Measurements from ENCODE around the gene ANKRD11. TPM values are rescaled to one million over a fixed set of nuclear protein-coding genes. Genes with fewer than 3 reads are reported as not detected.
"Not testable (repeated sequence)": the region's sequence is repeated elsewhere in the genome, so short reads cannot be mapped to it uniquely, and the experiment has no call there.

ANKRD11 gene
- total RNA-seq, 1 donor from 2014 or later: 133 TPM

GRCh38 chr16:89246903-89247733, 243.2 kb downstream of the ANKRD11 start:
- no peak for DNase-seq (ENCODE audit: low read depth)
- no peaks in the 10 kb centered on the region for H3K36me3 ChIP-seq (ENCODE audit: control insufficient read depth, insufficient read depth, low read length)
- no peaks in the 10 kb centered on the region for H3K27me3 ChIP-seq (ENCODE audit: control insufficient read depth, insufficient read depth, low read length)
- TF ChIP-seq CTCF (IDR thresholded peaks at IDR 0.05; ENCODE audit: insufficient read depth, low read length, poor library complexity, severe bottlenecking): no peak
- H3K4me3 ChIP-seq (ENCODE audit: low read depth, low read length): peak overlapping the region; percentile 52

GRCh38 chr16:89246383-89246902, 243.9 kb downstream of the ANKRD11 start:
- peak; percentile 2 for TF ChIP-seq CTCF (IDR thresholded peaks at IDR 0.05; ENCODE audit: insufficient read depth, low read length, poor library complexity, severe bottlenecking)
- no peak for DNase-seq (ENCODE audit: low read depth)
- H3K27me3 ChIP-seq (ENCODE audit: control insufficient read depth, insufficient read depth, low read length): no peaks in the 10 kb centered on the region
- peak overlapping the region; percentile 52 for H3K4me3 ChIP-seq (ENCODE audit: low read depth, low read length)
- no peaks in the 10 kb centered on the region for H3K36me3 ChIP-seq (ENCODE audit: control insufficient read depth, insufficient read depth, low read length)

- no peak for DNase-seq (ENCODE audit: low read depth)
Observed at GRCh38 chr16:89244754-89245153, 245.6 kb downstream of the ANKRD11 start.

GRCh38 chr16:89244264-89244663, 246.1 kb downstream of the ANKRD11 start:
- H3K4me3 ChIP-seq (ENCODE audit: low read depth, low read length); DNase-seq (ENCODE audit: low read depth); H3K36me3 ChIP-seq (ENCODE audit: control insufficient read depth, insufficient read depth, low read length); H3K27me3 ChIP-seq (ENCODE audit: control insufficient read depth, insufficient read depth, low read length): not testable (repeated sequence)

More at GRCh38 chr16:89244754-89245153, 245.6 kb downstream of the ANKRD11 start:
- no peak overlapping the region for H3K4me3 ChIP-seq (ENCODE audit: low read depth, low read length)
- H3K27me3 ChIP-seq (ENCODE audit: control insufficient read depth, insufficient read depth, low read length): no peaks in the 10 kb centered on the region
- H3K36me3 ChIP-seq (ENCODE audit: control insufficient read depth, insufficient read depth, low read length): no peaks in the 10 kb centered on the region
- no peak for TF ChIP-seq CTCF (IDR thresholded peaks at IDR 0.05; ENCODE audit: insufficient read depth, low read length, poor library complexity, severe bottlenecking)

- Histone ChIP-seq H3K4me3 (ENCODE audit: low read depth, low read length) (no peak overlapping the region), H3K27me3 (ENCODE audit: control insufficient read depth, insufficient read depth, low read length) (no peaks in the 10 kb centered on the region), H3K36me3 (ENCODE audit: control insufficient read depth, insufficient read depth, low read length) (no peaks in the 10 kb centered on the region)
- TF ChIP-seq CTCF (IDR thresholded peaks at IDR 0.05; ENCODE audit: insufficient read depth, low read length, poor library complexity, severe bottlenecking): no peak
- DNase-seq (ENCODE audit: low read depth): no peak
Observed at GRCh38 chr16:89243664-89244063, 246.7 kb downstream of the ANKRD11 start.

GRCh38 chr16:89242795-89243200, 247.6 kb downstream of the ANKRD11 start:
- DNase-seq (ENCODE audit: low read depth): no peak
- TF ChIP-seq CTCF (IDR thresholded peaks at IDR 0.05; ENCODE audit: insufficient read depth, low read length, poor library complexity, severe bottlenecking): no peak

More at GRCh38 chr16:89242795-89243200, 247.6 kb downstream of the ANKRD11 start:
- no peak overlapping the region for H3K4me3 ChIP-seq (ENCODE audit: low read depth, low read length)
- no peaks in the 10 kb centered on the region for H3K36me3 ChIP-seq (ENCODE audit: control insufficient read depth, insufficient read depth, low read length)
- H3K27me3 ChIP-seq (ENCODE audit: control insufficient read depth, insufficient read depth, low read length): no peaks in the 10 kb centered on the region

Data from kidney epithelial cell (primary cell).